ENCODE data around the gene TTL.
"Not testable (repeated sequence)": the region's sequence is repeated elsewhere in the genome, so short reads cannot be mapped to it uniquely, and the experiment has no call there.

Gene TTL

GRCh38 chr2:112481528-112482233, at the start of gene TTL:
Gene TTL (plus strand): TSS chr2:112482156. CDS start chr2:112482345, 189 bp downstream.
- DNase-seq: peak; percentile 84

DNA sequence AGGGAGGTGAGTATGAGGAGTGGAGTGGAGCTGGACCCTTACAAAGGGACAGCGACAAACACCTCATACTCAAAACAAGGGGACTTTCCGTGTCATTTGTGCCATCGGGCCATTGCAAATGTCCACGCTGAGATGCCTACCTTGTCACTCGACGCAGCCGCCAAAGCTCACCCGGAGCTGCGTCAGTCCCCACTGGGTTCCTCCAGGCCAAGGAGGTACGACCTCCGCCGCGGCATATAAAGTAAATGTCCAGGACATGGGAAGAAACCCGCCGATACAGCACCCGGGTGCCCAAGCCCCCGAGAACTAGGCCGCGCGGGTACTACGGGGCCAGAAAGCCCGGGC, 49.6 kb upstream of the TTL start:
- peak; percentile 10 for DNase-seq

DNA sequence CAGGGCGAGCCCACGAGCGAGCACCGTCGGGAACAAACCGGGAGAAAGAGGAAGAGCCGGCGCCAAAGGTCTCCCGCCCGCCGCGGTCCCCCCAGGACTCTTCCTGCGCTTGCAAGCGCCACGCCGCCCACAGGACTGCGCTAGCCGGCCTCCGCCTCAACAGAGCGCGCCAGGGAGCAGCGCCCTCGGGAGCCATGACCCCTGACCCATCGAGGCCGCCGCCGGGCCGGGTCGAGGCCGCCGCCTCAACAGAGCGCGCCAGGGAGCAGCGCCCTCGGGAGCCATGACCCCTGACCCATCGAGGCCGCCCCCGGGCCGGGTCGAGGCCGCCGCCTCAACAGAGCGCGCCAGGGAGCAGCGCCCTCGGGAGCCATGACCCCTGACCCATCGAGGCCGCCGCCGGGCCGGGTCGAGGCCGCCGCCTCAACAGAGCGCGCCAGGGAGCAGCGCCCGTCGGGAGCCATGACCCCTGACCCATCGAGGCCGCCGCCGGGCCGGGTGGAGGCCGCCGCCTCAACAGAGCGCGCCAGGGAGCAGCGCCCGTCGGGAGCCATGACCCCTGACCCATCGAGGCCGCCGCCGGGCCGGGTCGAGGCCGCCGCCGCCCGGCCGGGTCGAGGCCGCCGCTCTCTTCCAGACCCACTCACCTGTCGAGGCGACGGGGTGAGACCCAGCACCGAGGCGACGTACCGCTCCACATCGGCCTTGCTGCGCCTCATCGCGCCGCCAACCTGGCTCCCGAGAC, 49.0 kb upstream of the TTL start:
- DNase-seq: peak; percentile 31

DNA sequence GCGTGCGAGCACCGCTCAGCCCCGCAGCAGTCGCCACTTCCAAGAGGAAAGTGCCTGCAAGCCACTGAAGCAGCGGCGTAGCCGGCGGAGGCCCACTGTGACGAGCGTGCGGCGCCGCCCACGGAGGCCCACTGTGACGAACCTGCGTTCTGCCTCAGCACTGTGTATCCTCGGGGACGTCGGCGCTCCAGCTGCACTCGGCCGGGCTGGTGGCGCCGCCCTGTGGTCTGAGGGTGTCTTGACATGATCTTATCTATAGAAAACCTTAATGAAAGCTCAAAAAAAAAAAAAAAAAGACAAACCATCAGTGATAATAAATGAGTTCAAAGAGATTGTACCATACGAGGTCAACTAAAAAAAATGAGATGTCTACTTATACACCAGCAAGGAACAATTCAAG, 48.5 kb upstream of the TTL start, which contains the start of gene RGPD8:
RGPD8 (minus strand) TSS at position 166 of the 400 bp plus-strand sequence. CDS start 192 bp downstream, outside the sequence.
- DNase-seq: peak; percentile 90

DNA sequence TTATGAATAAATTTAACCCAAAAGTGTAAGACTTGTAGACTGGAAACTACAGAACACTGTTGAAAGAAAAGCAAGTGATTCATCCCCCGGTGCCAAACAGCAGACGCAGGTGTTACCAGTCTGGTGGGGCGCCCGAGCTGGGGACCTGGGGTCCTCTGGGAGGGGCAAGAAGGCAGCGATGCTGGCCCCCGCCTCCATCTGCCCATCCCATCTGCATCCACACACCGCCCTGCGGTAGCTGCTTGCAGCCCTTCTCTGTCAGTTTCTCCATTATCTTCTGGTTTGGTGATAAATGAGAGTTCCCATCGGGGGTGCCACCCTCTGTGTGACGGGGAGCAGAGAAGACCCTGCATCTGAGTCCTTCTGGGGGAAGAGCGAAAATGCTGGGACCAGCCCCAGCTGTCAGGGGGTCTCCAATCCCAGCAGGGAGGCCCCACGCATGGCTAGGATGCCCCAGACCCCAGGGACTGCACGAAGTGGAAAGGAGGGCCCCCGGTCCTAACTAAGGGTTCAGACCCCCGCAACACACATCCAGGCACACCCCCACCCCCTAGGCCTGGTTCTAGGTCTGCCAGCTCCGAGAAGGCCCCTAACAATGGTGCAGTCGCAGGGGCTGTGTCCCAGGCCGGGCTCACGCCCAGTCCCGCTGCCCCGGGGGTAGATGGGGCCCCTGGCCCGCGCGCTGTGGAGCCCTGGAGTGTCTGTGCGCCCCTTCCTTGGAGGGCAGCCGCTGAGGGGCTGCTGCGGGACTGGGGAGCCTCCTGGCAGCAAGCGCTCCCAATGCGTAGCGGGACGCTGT, 47.8 kb upstream of the TTL start:
- no peak for DNase-seq

DNA sequence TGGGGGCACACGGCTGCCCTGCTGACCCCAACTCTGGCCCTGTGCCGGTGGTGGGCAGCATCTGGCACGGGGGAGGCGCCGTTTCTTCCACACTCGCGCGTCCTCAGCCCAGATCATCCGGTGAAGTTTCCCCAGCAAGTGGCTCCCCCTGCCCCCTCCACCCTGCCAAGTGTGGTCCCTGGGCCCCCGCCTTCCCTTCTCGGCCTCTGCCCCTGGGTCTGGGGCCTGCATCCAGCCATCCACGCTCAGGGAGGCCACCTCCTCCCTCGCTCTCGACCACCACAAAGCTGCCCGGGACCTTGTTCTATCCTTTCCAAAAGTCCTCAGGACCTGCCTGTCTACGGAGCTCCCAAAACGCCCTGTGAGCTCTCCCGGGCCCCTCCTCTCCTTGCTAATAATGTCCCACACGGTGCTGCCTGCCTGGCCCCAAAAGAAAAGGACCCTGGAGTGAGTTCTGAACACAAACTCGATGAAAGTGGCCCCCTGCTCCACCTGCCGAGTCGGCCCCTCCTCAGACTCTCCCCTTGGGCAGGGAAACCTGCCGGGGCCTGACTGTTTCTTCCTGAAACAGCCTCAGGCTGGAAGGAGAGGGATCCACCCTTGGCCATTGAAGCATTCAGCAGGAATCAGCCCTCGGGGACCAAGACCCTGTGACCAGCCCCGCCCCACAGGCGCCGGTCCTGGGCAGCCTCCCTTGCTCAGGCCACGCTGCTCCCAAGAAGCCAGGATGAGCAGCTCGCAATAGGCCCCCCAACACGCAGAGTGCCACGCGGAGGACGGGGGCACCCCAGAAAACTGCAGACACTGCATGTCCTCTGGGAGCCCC, 46.9 kb upstream of the TTL start:
- not testable (repeated sequence) for DNase-seq

DNA sequence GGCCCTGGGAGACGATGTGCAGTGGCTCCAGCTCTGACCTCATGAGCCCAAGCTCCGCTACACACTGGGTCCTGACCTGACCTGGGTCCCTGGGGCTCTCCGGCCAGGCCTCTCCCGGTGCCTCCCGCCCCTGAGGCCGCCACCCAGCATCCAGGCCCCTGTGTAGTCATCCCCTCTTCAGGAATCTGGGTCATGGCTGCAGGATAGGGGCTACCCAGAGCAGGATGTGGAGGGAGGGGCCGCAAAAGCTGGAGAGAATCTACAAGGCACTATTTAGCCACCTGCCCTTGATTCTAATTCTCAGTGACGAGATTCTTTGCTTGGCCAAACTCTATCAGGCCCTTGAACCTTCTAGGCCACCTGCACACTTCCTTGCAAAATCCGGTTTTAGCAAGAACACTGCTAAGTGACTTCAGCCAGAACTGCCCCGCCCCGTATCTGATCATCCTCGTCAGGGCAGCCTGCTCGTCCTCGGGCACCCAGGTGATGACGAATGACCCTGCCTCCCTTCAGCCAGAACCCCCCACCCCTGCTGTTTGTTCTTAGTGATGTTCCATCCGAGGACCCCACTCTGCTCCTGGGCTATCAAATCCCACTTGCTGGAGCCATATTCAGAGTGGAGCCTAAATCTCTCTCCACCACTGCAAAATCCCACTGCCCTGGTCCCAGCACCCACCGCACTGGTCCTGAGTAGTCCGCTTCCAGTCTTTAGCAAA, 46.1 kb upstream of the TTL start:
- DNase-seq: not testable (repeated sequence)

GRCh38 chr2:112436993-112437392, 45.0 kb upstream of the TTL start:
- not testable (repeated sequence) for DNase-seq

DNA sequence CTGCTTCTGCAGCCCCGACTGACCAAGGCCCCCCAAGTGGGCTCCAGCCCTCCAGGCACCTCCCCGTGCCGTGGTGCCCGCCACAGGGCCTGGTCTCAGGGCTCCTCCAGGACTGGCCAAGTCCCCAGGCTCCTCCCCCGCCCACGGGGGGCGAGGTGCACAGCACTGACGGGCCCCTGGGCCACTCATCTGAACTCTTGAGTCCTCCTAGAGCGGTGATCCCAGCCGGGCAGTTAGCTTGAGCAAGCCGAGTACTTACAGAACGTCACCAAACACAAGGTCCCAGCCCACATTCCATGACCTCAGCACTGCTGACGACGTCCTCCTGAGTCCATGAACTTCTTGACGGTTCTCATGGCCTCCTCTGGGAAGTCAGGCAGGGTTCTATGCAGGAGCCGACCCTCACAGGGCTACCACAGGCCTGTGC, 44.5 kb upstream of the TTL start:
- not testable (repeated sequence) for DNase-seq

DNA sequence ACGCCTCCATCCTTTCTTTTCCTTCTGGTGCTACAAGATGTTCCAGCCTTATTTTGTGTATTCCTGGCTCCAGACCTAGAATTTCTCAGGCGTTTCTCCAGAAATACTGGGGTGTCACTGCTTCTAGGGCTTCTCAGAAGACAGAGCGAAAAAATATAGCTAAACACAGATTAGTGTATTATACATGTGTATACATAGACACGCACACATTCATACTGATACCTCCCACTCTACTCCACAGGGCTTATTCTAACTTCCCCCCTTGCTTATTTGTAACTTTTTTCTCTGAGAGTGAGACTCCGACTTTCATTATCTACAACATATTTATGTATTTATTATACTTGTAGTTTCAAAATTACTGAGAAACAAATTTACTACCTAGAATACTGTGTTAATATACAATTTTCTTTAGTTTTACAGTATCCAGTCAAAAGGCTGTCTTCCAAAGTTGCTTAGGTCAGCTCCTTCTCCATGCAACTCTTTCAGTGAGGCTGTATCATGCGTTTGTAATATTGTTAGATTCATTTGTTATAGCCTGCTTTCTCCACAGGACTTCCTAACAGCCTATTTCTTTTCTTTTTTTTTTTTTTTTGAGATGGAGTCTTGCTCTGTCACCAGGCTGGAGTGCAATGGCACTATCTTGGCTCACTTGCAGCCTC, 43.2 kb upstream of the TTL start:
- not testable (repeated sequence) for DNase-seq

DNA sequence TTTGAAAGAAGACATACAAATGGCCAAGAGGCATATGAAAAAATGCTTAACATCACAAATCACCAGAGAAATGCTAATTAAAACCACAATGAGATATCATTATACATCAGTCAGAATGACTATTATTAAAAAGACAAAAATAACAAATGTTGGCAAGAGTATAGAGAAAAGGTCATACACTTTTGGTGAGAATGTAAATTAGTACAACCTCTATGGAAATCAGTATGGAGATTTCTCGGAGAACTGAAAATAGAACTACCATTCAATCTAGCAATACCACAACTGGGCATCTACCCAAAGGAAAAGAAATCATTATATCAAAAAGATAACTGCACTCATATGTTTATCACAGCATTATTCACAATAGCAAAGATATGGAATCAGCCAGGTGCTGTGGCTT, 37.7 kb upstream of the TTL start:
- not testable (repeated sequence) for DNase-seq

DNA sequence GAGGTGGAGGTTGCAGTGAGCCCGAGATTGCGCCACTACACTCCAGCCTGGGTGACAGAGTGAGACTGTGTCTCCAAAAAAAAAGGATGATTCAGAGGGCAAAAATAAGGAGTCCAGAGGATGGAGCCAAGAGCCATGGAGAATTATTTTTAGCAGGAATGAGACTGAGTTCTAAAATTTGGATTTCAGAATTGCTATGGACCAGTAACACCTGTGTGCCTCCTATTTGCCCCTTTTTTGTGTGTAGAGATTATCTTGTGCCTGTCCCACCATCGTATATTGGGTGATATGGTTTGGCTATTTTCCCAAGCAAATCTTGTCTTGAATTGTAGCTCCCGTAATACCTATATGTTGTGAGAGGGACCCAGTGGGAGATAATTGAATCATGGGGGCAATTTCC, 32.1 kb upstream of the TTL start:
- DNase-seq: no peak

DNA sequence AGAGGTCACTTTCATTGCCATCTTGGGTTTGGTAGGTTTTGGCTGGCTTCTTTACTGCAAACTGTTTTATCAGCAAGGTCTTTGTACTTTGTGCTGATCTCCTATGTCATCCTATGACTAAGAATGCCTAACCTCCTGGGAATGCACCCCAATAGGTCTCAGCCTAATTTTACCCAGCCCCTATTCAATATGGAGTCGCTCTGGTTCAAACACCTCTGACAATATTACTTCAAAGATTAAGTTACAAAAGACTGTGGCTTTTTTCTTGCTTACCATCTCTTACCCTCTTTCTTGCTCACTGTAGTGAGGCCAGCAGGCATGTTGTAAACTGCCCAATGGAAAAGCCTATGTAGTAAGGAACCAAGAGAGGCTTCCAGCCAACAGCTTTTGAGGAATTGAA, 30.6 kb upstream of the TTL start:
- no peak for DNase-seq

- no peak for DNase-seq
Measured at GRCh38 chr2:112454586-112454985, 27.4 kb upstream of the TTL start.

DNA sequence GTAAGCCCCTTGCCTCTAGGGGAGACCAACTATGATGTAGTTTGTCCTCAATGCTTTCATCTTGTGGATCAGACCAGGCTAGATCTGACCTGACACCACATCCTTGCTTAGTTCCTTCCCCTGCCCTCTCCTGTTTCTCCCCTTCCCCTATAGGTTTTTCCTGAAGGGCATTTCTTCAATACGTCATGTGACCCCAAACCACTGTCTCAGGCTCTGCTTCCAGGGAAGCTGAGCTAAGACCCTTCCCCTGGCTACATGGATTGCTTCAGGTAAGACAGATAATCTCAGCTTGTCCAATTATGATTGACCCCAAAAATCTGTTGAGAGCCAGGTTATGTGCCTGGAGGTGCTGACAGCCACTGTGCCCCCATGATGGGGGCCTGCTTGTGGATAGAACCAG, 22.6 kb upstream of the TTL start:
- DNase-seq: no peak

DNA sequence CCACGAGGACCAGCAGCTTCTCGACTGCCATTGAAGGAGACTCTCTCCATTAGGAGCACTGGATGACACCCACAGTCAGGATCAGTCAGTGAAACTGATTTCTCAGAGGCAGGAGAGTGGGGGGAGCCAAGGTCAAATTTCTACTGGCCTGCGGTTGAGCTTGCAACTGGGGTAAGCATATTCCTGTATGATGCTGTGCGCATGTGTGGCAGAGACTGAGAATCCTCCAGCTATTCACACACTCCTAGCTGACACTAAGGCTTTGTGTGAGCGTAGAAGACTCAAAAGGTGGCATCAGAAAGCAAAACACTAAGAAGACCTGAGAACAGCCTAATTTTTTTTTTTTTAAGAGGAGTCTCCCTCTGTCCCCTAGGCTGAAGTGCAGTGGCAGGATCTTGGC, 19.8 kb upstream of the TTL start:
- DNase-seq: no peak

- no peak for DNase-seq
Measured at GRCh38 chr2:112463256-112463655, 18.7 kb upstream of the TTL start.

DNA sequence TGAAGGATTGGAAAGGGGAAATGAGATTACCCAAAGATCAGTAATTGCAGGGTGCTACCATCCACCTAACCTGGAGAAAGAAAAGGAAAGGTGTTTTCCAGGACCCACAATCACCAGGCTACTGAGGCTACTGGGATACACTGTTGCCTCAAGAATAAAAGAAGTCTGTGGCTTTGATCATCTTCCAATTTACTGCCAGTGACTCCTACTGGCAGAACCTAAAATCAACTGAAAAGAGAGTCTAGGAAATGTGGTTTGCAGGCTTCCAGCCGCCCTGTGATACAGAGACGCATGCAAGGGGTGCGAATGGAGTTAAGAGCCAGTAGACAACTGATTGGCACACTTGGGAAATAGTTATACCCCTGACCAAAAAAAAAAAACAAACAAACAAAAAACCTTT, 16.6 kb upstream of the TTL start:
- peak; percentile 53 for DNase-seq

- no peak for DNase-seq
Measured at GRCh38 chr2:112472547-112473263, 9.3 kb upstream of the TTL start.

DNA sequence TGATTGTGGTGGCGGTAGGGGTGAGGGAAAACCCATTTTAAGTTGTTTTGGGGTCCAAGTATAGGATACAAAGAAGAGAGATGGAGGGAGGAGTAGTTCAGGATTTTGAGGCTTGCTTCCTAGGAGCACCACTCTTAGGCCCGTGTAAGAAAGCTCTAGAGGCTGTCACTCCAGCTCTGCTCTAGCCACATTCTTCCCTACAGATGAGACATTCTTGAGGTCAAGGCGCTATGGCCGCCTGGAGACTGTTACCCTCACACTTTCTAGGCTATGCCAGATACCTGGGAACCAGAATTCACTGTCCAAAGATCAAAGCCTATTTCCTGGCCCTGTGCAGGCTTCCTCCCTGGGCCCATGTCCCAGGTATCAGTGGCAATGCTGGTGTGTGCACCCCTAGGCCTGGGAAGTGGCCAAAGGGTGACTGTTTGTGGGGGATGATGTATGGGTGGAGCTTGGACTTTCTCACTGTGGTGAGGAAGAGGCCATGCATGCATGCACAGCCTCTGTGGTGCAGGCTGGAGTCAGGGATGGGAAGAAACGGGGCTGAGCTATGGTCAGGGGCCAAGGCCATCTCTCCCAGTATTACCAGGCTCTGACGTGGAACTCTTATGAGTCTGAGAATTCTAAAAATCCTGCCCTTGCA, 7.0 kb upstream of the TTL start:
- no peak for DNase-seq

Data from hematopoietic multipotent progenitor cell treated with erythropoietin and hydrocortisone succinate and interleukin-3 and kit ligand, for 6 days (in vitro differentiated cells).